ENCODE measurements around the gene POSTN. TPM values are rescaled to one million over a fixed set of nuclear protein-coding genes. Genes with fewer than 3 reads are reported as not detected.
"Not testable (repeated sequence)": the region's sequence is repeated elsewhere in the genome, so short reads cannot be mapped to it uniquely, and the experiment has no call there.

POSTN gene
- polyA plus RNA-seq, 4 donors: 248 to 414 (median 272) TPM

DNA sequence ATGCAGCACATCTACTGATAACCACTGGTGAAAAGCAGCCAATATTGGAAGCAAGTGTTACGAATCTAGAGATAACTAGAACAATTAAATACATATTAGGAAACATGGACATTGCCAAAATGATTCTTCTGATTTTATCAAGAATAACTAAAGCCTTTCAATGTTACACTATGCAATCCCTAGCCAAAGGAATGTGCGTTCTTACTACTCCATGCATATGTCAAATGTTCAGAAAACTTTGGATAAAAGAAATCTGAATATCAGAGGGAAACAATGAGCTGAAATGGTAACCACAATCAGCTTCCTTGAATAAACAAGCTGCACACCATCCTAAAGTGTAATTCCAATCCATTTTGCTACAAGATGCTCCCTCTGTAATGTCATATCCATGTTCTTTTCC is 951 bp upstream of the POSTN start:
- DNase-seq (ENCODE audit: low read depth in 4 of 4, low spot score in 2 of 4): no peak

DNA sequence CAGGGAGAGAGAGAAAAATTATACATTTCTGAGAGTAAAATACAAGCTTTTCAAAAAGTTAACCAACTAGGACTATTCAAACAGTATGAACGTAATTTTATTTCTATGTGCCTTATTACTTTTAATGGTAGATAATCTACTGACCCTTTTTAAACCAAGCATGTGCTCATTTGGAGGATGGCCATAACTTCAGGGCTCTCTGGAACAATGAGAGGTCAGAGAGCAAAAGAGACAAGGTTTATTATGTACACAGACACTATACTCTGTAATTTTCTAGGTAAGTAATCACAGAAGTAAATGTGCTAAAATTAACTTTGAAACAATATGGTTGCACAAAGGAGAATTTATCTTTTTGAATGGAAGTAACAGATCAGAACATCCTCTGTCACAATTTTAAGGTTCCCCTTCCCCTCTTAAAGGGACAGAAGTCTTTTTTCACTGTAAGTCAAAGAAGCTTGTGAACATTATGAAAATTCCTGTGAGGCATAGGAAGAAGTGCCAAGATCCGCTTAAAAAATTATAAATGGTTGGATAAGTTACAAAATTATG is 1.0 kb downstream of the POSTN start:
- DNase-seq (ENCODE audit: low read depth in 4 of 4, low spot score in 2 of 4): no peak

DNA sequence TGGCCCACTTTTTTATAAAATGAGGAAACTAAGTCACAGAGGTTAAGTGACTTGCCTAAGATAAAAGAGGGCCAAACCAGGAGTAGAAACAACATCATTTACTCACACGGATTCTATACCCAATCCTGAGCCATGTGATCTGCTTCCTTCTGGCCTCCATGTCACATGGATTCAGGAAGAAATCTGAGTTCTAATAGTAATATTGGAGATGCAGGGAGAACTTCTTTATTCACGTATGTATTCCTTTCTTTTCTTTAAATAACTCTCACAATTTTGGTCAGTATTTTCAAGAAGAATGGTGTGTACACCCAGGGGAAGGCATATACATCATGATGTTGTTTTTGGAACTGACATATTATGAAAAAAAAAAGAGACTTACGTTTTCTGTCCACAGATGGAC is 1.8 kb downstream of the POSTN start:
- DNase-seq (ENCODE audit: low read depth in 4 of 4, low spot score in 2 of 4): no peak

DNA sequence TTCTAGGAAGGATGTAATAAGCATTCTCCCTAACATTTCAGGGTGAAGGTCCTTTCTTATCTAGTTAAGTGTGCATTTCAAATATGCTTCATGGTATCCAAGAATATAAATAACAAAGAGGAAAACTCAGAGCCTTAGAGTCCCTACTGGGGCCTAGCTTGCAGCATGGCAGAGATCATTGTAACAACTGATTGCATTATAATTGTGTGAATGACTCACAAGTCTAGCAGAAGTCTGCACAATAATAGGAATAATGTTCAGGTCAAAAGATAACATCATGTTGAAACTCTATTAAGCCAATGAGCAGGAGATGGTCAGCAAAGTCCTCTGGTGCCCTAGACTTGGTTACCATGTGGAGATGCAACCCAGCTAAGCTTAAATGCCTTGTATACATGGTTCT is 3.4 kb downstream of the POSTN start:
- DNase-seq (ENCODE audit: low read depth in 4 of 4, low spot score in 2 of 4): no peak

DNA sequence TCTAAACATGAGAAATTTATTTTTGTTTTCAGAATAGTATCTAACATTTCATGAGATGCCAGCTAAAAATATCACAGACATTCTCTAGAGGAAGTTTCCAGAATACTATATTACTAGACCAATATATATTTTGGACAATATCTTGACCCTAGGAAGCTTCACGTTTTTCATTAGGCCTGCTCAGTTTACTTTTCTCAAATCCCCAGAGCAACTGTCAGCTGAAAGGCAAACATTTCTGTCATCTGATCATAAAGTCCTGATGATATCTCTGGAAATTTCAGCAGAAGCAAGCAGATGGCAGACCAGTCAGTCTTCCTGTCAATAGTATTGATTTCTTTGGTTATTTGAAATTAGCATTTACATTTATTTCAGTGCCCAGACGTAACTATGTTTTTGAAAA is 4.0 kb downstream of the POSTN start:
- no peak for DNase-seq (ENCODE audit: low read depth in 4 of 4, low spot score in 2 of 4)

DNA sequence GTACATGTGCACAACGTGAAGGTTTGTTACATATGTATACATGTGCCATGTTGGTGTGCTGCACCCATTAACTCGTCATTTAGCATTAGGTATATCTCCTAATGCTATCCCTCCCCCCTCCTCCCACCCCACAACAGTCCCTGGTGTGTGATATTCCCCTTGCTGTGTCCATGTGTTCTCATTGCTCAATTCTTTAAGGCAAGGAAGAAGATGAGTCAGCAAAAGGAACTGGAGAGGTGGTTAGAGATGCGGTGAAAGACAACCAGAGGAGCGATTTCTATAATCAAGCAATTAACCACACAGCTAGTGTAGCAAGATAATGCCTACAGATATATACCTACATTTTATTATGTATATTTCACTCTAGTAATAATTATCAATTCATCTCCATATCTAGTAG is 9.2 kb downstream of the POSTN start:
- not testable (repeated sequence) for DNase-seq (ENCODE audit: low read depth in 4 of 4, low spot score in 2 of 4)

DNA sequence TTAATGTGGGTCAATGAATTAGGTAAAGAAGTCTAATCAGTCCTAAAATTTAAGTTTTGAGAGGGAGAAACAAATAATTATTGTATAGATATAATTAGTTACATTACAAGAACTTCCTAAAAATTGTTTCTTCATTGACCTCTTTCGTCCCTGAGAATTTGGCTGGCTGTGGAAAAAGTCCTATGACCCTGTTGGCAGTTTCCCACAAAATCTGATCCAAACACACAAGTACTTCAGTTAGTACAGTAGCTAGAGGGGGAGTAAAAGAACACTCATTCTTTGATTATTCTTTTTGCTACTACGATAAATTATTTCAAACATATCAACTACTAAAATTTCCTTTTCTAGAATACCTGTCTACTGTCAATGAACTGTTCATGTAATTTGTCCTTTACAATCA is 11.3 kb downstream of the POSTN start:
- DNase-seq (ENCODE audit: low read depth in 4 of 4, low spot score in 2 of 4): no peak

DNA sequence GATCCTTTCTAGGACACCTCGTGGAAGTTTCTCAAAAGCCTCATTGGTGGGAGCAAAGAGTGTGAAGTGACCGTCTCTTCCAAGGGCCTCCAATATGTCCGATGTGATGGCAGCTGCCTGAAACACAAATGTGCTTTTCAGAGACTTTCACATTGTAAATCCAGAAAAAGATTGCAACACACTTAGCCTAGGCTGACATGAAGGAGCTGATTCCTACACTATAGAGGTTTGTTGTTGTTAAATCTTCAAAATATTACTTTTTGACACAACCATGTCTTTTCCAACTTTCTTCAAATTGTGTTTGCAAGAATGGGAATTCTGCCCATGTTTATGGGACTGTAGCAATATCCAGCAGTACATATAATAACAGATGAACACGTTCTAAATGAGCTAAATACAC is 12.4 kb downstream of the POSTN start:
- no peak for DNase-seq (ENCODE audit: low read depth in 4 of 4, low spot score in 2 of 4)

DNA sequence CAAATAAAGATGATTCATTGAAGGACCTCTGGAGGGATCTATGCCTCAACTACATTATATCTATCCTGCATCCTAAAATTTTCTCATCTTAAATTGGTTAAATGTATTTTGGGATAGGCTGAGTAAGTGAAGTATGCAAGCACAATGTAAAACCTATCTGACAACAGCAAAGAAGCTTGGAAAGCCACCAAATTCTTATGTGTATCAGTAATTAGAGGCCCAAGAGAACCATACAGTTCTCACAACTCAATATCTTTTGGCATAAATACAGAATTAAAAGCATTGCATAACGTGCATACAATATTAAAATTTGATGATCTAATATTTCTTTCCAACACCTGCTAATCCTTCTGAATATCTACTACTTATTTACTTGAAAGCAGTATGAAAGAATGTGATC is 13.0 kb downstream of the POSTN start:
- DNase-seq (ENCODE audit: low read depth in 4 of 4, low spot score in 2 of 4): no peak

DNA sequence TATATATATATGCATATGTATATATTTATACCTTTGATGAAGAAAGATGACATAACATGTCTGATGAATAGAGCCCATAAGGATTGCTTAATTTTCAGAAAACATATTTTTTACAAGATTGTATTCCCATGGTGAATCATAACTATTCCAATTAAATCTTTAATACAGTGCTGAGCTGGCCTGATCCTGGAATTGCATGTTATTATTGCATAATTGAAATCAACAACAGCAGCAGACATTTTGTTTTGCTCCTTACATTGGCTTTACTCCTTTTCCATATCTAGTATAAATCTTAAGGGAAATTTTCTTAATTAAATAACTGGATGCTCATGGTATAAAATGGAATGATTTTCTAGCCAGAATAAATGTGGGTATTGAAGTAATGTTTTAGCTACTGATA is 22.0 kb downstream of the POSTN start:
- DNase-seq (ENCODE audit: low read depth in 4 of 4, low spot score in 2 of 4): no peak

DNA sequence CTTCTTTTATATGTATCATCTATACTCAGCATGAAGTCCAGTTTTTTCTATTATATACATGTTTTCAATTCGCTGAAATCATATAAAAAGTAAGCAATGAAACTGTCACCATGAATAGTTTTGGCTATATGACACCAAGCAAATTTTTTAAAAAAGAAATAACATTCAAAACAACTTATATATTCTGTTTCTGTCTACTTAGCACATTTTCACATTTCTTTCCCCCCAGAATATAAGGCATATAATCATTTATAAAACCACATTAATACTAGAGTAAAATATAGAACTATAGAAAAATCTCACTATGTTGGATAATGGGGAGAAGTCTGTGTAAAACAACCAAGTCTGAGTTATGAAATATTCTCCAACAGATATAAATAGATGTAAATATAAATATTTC is 33.1 kb downstream of the POSTN start:
- DNase-seq (ENCODE audit: low read depth in 4 of 4, low spot score in 2 of 4): no peak

DNA sequence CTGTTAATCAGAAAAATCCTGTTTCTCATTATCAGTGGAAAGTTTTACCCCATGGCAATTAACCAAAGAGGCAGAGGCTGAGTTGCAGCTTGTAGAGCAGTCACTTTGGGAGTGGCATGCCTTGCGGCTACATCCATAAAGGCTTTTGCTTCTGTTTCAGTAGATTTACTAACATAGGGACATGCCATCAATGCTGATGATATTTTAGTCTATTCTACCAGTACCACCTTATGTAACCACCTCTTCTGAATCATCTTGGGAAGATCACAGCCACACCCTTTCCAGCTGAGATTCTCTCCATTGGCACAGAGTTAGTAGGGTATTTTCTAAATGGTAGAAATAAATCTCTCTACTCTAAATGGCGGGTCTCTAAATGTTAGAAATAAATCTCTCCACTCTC is 37.5 kb downstream of the POSTN start:
- no peak for DNase-seq (ENCODE audit: low read depth in 4 of 4, low spot score in 2 of 4)

DNA sequence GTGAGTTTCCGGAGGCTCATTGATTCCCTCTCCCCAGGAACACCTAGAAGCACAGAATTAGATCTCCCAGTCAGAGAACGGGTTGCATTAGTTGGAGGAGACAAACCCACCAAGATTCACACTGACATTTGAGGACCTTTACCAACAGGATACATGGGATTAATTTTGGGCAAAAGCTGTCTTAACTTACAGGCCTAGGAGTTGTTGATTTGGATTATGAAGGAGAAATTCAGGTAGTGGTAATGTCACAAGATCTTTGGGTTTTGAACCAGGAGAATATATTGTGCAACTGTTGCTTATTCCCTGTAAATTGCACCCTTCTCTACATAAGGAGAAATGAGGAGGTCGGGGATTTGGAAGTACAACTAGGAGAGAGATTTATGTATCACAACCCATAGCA is 38.0 kb downstream of the POSTN start:
- DNase-seq (ENCODE audit: low read depth in 4 of 4, low spot score in 2 of 4): no peak

DNA sequence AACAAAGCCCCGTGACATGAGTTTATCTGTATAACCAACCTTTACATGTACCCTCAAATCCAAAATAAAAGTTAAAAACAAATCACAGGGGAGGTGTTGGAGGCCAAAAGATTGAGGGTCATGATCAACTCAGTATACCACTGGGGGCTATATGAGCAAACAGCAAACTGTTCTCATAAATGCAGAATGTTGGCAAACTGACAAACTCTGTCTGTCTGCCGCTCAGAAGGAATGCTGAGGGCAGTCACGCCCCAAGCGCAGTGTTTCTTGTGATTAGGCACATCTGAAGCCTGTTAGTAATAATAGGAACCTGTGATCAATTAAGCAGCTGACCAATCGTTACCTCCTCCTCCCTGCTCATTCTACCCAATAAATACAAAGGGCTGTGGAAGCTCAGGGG is 39.8 kb downstream of the POSTN start:
- DNase-seq (ENCODE audit: low read depth in 4 of 4, low spot score in 2 of 4): not testable (repeated sequence)

DNA sequence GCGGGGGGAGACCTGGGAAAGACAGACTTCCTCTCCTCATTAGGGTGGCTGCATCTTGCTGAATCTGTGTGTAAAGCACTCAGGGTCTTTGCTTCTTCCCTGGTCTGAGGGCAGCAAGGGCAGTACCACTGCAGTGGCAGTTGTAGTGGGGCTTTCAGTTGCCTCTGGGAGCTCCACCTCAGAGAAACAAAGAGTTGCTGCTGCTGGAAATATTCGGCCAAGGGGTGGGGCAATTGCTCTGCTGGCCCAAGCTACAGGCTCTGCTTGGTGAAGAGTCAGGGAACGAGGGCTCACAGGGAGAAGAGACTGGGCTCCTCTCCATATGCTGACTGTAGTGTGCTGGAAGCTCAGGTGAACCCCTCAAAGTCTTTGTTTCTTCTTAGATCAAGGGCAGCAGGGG is 52.5 kb downstream of the POSTN start:
- DNase-seq (ENCODE audit: low read depth in 4 of 4, low spot score in 2 of 4): no peak

DNA sequence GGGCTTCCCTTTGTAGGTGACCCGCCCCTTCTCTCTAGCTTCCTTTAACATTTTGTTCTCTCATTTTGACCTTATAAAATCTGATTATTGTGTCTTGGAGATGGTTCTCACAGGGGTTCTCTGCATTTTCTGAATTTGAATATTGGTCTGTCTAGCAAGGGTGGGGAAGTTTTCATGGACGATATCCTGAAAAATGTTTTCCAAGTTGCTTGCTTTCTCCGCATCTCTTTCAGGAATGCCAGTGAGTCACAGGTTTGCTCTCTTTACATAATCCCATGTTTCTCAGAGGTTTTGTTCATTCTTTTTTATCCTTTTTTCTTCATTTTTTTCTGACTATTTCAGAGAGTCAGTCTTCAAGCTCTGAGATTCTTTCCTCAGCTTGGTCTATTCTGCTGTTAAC is 53.6 kb downstream of the POSTN start:
- DNase-seq (ENCODE audit: low read depth in 4 of 4, low spot score in 2 of 4): no peak

DNA sequence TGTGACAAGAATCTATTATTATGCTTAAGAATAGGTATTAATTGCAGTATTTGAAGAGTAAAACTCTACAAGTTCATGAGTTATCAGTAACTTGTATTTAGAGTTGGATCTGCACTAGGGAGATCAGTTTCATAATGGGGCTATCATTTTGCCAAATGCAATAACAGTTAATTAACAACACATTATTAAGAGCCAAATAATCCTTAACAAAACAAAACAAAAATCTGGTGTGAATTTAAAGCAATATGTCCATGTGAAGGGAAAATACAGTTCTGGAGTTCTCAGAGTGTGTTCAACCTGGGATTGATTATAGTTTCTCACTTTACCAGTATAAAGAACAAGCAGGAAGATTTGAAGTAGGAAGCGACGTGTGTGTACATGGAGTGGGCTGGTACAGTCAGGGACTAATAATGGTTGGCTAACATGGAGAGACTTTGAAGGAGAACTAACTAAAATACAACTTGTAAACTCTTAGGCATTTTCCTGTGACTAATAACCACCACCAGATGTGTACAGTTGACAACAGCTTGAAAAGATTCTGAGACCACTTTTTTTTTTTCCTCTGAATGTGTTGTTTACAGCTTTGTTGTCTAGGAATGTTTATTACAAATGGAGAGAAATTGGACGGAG is 58.5 kb downstream of the POSTN start:
- no peak for DNase-seq (ENCODE audit: low read depth in 4 of 4, low spot score in 2 of 4)

DNA sequence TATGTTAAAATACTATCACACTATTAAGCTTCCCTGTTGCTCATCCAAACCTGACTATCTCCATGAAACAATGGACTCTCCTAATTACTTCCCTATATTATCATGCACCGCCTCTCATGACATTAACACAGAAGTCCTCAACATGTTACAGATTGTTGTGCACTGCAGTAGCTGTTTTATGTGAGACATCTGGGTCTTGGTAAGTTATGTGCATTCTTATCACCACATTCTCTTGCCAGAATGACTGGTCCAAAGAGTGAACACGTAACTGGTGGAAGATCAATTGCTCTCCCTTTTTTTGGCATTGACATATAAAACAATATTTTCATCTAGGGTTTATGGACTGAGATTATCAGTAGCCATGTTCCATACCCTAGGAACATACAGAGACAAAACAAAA is 59.4 kb downstream of the POSTN start:
- DNase-seq (ENCODE audit: low read depth in 4 of 4, low spot score in 2 of 4): no peak

DNA sequence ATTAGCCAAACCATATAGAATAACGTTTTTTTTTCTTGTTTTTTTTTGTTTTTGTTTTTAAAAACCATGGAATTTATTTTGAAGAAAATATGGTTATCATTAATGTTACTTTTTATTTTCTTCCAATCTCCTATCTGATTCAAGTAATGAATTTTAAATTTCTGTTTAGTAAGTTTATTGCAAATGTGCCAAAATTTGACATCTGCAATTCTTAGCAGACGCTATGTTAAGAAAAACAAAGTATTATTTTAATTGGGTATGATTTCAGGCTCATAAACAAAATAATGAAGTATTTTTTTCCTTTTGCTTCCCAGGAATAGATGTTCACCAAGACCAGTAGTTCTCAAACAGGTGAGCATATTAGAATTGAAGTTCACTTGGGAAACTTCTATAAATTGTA is 63.1 kb downstream of the POSTN start:
- no peak for DNase-seq (ENCODE audit: low read depth in 4 of 4, low spot score in 2 of 4)

DNA sequence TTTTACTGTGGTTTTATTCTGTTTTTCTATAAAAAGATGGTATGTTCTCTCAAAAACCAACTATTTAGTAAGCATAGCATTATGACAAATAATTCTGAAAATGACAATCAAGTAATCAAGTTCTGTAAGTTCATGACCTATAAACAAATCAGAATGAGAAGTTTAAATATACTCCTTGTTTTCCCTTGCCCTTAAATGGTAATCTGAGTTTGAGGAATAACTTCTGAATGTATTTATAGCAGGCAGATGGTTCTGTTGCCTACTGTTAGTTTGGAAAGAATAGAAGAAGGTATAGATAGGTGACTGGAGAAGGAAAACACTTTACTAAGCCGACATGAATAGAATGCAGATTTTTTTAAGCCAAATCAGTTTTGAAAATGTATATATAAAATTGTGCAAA is 63.9 kb downstream of the POSTN start:
- DNase-seq (ENCODE audit: low read depth in 4 of 4, low spot score in 2 of 4): no peak

DNA sequence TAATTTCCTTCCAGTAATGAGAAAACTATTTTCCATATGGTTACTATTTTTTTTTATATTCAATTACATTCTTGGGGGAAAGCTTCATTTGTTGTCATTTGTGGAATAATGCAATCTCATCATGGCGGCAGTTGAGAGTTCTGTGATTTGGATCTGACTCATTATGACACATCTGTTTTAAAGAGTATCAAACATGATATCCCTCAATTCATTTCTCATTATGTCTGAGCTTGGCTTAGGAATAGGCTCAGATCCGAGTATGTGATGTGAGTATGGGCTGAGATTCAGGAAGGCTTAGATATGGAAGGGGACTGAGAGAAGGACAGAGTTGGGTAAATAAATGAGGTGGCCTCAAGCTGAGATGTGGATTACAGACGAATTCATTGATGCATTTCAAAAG is 64.4 kb downstream of the POSTN start:
- no peak for DNase-seq (ENCODE audit: low read depth in 4 of 4, low spot score in 2 of 4)

DNA sequence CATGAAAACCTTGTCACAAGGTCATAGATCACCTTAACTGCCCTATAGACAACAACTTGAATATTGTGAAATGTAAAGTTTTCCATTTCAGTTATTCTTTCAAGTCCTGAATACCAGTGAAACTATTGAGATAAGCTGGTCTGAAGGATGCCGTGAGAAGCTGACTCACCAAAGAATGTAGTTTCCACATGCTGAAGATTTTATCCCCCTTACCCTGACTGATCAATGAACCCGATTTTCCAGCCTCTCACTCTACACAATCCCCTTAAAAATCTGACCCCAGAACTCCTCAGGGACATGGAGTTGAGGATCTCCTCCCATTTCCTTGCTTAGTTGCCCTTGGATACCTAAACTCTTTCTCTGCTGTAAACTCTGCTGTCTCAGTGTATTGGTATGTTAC is 67.5 kb downstream of the POSTN start:
- no peak for DNase-seq (ENCODE audit: low read depth in 4 of 4, low spot score in 2 of 4)

DNA sequence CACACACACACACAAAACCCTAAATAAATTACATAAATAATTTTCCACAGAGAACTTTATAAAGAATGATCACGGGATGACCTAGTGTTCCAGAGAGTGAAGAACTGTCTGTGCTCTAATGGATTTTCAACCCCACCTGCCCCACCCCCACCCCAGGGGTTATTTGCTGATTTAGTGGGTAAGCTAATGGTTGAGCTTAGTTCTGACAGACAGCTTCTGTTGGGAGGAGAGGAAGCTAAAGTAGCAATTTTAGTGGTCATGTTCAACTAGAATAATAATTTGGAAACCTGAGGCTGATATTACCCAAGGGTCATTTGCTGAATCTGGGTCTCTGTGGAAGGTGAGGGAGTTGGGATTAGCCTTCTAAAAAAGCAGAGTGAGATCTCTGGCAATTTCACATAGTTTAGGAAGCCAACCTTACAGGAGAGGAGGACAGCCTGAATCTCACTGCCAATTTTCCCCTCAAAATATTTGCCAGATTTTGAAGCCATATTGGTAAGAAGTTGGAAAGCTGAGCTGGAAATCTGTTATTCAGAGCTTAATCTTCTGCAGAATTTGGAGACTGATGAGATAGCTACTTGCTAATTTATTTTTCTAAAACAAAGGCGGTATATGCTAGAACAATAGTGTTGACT is 68.7 kb downstream of the POSTN start:
- DNase-seq (ENCODE audit: low read depth in 4 of 4, low spot score in 2 of 4): no peak

Measured in left renal cortex interstitium (tissue), 4 donors.